SK-N-SH treated with all-trans-retinoic acid at 6 μM for 48 hours (cell line): ENCODE data around the gene UNC13B.

Experiments used
- ATAC-seq: fragments of 200-7000 bp; cut with Tn5 transposase; 3 replicates; pipeline ENCODE4 v1.9.1; 2020; ENCODE audit warnings: mild to moderate bottlenecking, moderate library complexity
- ARNTL ChIP-seq: fragments of 450-650 bp; formaldehyde crosslinking; IDR thresholded peaks from 2 replicates; pipeline ENCODE4 v1.5.0; 2020; ENCODE audit warnings: low read depth, mild to moderate bottlenecking, moderate library complexity, borderline replicate concordance
- CSDC2 ChIP-seq: fragments of 250-450 bp; sonication (Bioruptor Pico); IDR thresholded peaks from 2 replicates; pipeline ENCODE4 v1.5.0; 2020; ENCODE audit warnings: mild to moderate bottlenecking, moderate library complexity
- ESRRG ChIP-seq: fragments of 250-450 bp; sonication (Bioruptor Pico); IDR thresholded peaks from 2 replicates; pipeline ENCODE4 v1.6.1; 2021; ENCODE audit warnings: mild to moderate bottlenecking
- ISL1 ChIP-seq: fragments of 250-450 bp; sonication (Bioruptor Pico); IDR thresholded peaks from 2 replicates; pipeline ENCODE4 v2.1.2; 2022; ENCODE audit warnings: mild to moderate bottlenecking, moderate library complexity
- OSR1 ChIP-seq: fragments of 250-450 bp; sonication (Bioruptor Pico); IDR thresholded peaks from 2 replicates; pipeline ENCODE4 v1.8.0; 2022; ENCODE audit warnings: moderate library complexity, mild to moderate bottlenecking, inconsistent platforms
- PATZ1 ChIP-seq: fragments of 250-450 bp; sonication (Bioruptor Pico); IDR thresholded peaks from 2 replicates; pipeline ENCODE4 v1.8.0; 2020; ENCODE audit warnings: mild to moderate bottlenecking, moderate library complexity, borderline replicate concordance
- POU6F1 ChIP-seq: fragments of 250-450 bp; sonication (Bioruptor Pico); IDR thresholded peaks from 2 replicates; pipeline ENCODE4 v1.8.0; 2021; ENCODE audit warnings: low read depth, mild to moderate bottlenecking, moderate library complexity, borderline replicate concordance
- PPARA ChIP-seq: fragments of 250-450 bp; sonication (Bioruptor Pico); IDR thresholded peaks from 2 replicates; pipeline ENCODE4 v1.5.0; 2020; ENCODE audit warnings: mild to moderate bottlenecking, borderline replicate concordance
- RARB ChIP-seq: fragments of 250-450 bp; sonication (Bioruptor Pico); IDR thresholded peaks from 2 replicates; pipeline ENCODE4 v1.8.0; 2021; ENCODE audit warnings: mild to moderate bottlenecking, moderate library complexity
- SNAI2 ChIP-seq: fragments of 250-450 bp; sonication (Bioruptor Pico); IDR thresholded peaks from 2 replicates; pipeline ENCODE4 v1.5.0; 2020; ENCODE audit warnings: mild to moderate bottlenecking, moderate library complexity
- TCF4 ChIP-seq: fragments of 250-450 bp; sonication (Bioruptor Pico); IDR thresholded peaks from 2 replicates; pipeline ENCODE4 v1.8.0; 2021; ENCODE audit warnings: mild to moderate bottlenecking, moderate library complexity, borderline replicate concordance
- TOX ChIP-seq: fragments of 250-450 bp; sonication (Bioruptor Pico); IDR thresholded peaks from 2 replicates; pipeline ENCODE4 v1.8.0; 2021; ENCODE audit warnings: mild to moderate bottlenecking, moderate library complexity, borderline replicate concordance
- ZC3H10 ChIP-seq: fragments of 250-450 bp; sonication (Bioruptor Pico); IDR thresholded peaks from 2 replicates; pipeline ENCODE4 v1.5.1; 2021; ENCODE audit warnings: mild to moderate bottlenecking, moderate library complexity
- ZFP3 ChIP-seq: fragments of 250-450 bp; sonication (Bioruptor Pico); IDR thresholded peaks from 2 replicates; pipeline ENCODE4 v1.5.0; 2020; ENCODE audit warnings: mild to moderate bottlenecking, moderate library complexity
- ZFP30 ChIP-seq: fragments of 450-650 bp; formaldehyde crosslinking; IDR thresholded peaks from 2 replicates; pipeline ENCODE4 v1.5.0; 2022; ENCODE audit warnings: mild to moderate bottlenecking, moderate library complexity
- ZNF70 ChIP-seq: fragments of 450-650 bp; formaldehyde crosslinking; IDR thresholded peaks from 2 replicates; pipeline ENCODE4 v1.5.0; 2020; ENCODE audit warnings: mild to moderate bottlenecking, moderate library complexity
- ZNF8 ChIP-seq: fragments of 450-650 bp; formaldehyde crosslinking; IDR thresholded peaks from 2 replicates; pipeline ENCODE4 v1.5.0; 2020; ENCODE audit warnings: mild to moderate bottlenecking, moderate library complexity
- TF ChIP-seq, protein P1 (sequence below): fragments of 250-450 bp; sonication (Bioruptor Pico); IDR thresholded peaks from 2 replicates; pipeline ENCODE4 v1.5.1; 2020; ENCODE audit warnings: low read depth, mild to moderate bottlenecking, moderate library complexity
- TF ChIP-seq, protein P2 (sequence below): fragments of 250-450 bp; sonication (Bioruptor Pico); IDR thresholded peaks from 2 replicates; pipeline ENCODE4 v1.5.1; 2021; ENCODE audit warnings: mild to moderate bottlenecking, moderate library complexity

Gene UNC13B

DNA sequence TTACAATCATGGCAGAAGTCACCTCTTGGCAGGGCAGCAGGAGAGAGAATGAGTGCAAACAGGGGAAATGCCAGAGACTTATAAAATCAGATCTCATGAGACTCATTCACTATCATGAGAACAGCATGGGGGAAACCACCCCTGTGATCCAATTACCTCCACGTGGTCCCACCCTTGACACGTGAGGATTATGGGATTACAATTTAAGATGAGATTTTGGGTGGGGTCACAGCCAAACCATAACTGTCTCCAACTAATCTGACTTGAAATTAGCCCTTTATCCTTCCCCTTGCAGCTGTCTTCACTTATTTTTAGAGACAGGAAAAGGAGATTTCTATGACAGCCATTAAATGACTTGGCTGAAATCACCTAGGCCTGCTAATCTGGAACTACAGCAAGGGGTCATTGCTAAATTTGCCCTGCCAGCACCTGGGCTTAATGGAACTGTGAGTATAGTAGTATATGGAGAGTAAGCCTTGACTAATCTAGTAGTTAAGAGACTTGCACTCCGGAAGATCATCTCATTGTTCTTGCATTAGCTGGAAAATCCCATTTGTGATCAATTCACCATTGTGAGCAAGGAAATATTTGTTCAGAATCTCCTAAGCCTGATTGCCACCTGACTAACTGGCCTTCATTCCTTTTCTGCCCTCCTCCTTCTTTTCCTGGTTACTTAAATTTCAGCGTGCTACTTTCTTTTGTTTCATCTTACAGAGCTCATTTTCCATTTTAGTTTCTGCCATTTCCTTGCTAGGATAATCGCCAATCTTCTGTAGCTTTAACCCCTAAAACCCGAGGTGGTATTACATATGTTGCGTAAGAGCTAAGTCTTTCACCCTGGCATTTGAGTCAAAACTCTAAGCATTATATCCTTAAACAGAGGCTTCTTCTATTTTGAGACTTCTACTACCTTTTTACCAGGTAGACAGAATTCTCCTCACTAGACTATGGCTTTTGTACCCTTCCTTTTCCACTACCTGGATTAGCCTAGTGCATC is 262.8 kb downstream of the UNC13B start:
- ATAC-seq: no peak
- no peak for TF ChIP-seq CSDC2

GRCh38 chr9:35426627-35427026 is 264.8 kb downstream of the UNC13B start:
- TF ChIP-seq PPARA (CRISPR knock-in tag) (no peak), ZNF8 (no peak), SNAI2 (CRISPR knock-in tag) (no peak), ZC3H10 (CRISPR knock-in tag) (no peak), OSR1 (CRISPR knock-in tag) (no peak), CSDC2 (no peak)
- no peak for ATAC-seq

GRCh38 chr9:35431467-35431866 is 269.7 kb downstream of the UNC13B start:
- TF ChIP-seq TOX: no peak
- TF ChIP-seq, protein P1, sequence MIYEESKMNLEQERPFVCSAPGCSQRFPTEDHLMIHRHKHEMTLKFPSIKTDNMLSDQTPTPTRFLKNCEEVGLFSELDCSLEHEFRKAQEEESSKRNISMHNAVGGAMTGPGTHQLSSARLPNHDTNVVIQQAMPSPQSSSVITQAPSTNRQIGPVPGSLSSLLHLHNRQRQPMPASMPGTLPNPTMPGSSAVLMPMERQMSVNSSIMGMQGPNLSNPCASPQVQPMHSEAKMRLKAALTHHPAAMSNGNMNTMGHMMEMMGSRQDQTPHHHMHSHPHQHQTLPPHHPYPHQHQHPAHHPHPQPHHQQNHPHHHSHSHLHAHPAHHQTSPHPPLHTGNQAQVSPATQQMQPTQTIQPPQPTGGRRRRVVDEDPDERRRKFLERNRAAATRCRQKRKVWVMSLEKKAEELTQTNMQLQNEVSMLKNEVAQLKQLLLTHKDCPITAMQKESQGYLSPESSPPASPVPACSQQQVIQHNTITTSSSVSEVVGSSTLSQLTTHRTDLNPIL (CRISPR knock-in tag): no peak
- TF ChIP-seq ZNF8: no peak
- no peak for TF ChIP-seq PPARA (CRISPR knock-in tag)
- TF ChIP-seq OSR1 (CRISPR knock-in tag): no peak
- no peak for TF ChIP-seq ISL1 (CRISPR knock-in tag)
- TF ChIP-seq, protein P2, sequence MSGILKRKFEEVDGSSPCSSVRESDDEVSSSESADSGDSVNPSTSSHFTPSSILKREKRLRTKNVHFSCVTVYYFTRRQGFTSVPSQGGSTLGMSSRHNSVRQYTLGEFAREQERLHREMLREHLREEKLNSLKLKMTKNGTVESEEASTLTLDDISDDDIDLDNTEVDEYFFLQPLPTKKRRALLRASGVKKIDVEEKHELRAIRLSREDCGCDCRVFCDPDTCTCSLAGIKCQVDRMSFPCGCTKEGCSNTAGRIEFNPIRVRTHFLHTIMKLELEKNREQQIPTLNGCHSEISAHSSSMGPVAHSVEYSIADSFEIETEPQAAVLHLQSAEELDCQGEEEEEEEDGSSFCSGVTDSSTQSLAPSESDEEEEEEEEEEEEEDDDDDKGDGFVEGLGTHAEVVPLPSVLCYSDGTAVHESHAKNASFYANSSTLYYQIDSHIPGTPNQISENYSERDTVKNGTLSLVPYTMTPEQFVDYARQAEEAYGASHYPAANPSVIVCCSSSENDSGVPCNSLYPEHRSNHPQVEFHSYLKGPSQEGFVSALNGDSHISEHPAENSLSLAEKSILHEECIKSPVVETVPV (CRISPR knock-in tag): no peak
- TF ChIP-seq ZFP30 (CRISPR knock-in tag): no peak
- ATAC-seq: no peak

- TF ChIP-seq TCF4 (CRISPR knock-in tag) (no peak), OSR1 (CRISPR knock-in tag) (no peak), ZNF70 (CRISPR knock-in tag) (no peak)
- no peak for ATAC-seq
Observed at GRCh38 chr9:35432076-35432475, 270.3 kb downstream of the UNC13B start.

- no peak for ATAC-seq
- TF ChIP-seq ZFP30 (CRISPR knock-in tag) (no peak), TCF4 (CRISPR knock-in tag) (no peak), ESRRG (CRISPR knock-in tag) (no peak)
- TF ChIP-seq, protein P2 (CRISPR knock-in tag): no peak
Observed at GRCh38 chr9:35436933-35437332, 275.1 kb downstream of the UNC13B start.

- ATAC-seq: no peak
- TF ChIP-seq ZFP3 (CRISPR knock-in tag): no peak
- no peak for TF ChIP-seq TCF4 (CRISPR knock-in tag)
- TF ChIP-seq SNAI2 (CRISPR knock-in tag): no peak
- TF ChIP-seq, protein P2 (CRISPR knock-in tag): no peak
- TF ChIP-seq PATZ1 (CRISPR knock-in tag): no peak
- no peak for TF ChIP-seq RARB
- TF ChIP-seq ZNF8: no peak
- TF ChIP-seq TOX: no peak
- TF ChIP-seq, protein P1 (CRISPR knock-in tag): no peak
- no peak for TF ChIP-seq POU6F1
- no peak for TF ChIP-seq ZC3H10 (CRISPR knock-in tag)
- TF ChIP-seq OSR1 (CRISPR knock-in tag): no peak
- TF ChIP-seq ZNF70 (CRISPR knock-in tag): no peak
- TF ChIP-seq CSDC2: no peak
- no peak for TF ChIP-seq ARNTL
Observed at GRCh38 chr9:35446012-35446411, 284.2 kb downstream of the UNC13B start.
